Epithelial cell of proximal tubule (primary cell): ENCODE results near the gene ZNF320. TPM values are rescaled to one million over a fixed set of nuclear protein-coding genes. Genes with fewer than 3 reads are reported as not detected.
"Not testable (repeated sequence)": the region's sequence is repeated elsewhere in the genome, so short reads cannot be mapped to it uniquely, and the experiment has no call there.

ENCODE experiments used
- DNase-seq: peaks from one replicate; pipeline ENCODE4 v3.0.0-alpha.2; 2011; ENCODE audit warnings: low read depth
- H3K4me3 ChIP-seq: 2 replicates; pipeline ENCODE4 v1.5.1; 2011; ENCODE audit warnings: low read depth, mild to moderate bottlenecking, low read length
- CTCF ChIP-seq: conservative IDR thresholded peaks from 2 replicates; pipeline ENCODE4 v1.5.1; 2012; ENCODE audit warnings: low read depth, mild to moderate bottlenecking, low read length
- total RNA-seq: library from RNA; depleted of rRNA; stranded (reverse); fragments of >200 nt; gene quantifications from 2 replicates; pipeline ENCODE4 v1.2.3, GENCODE V29; 2015

The ZNF320 gene
- total RNA-seq, 1 donor from 2014 or later = 18.9 TPM

- H3K4me3 ChIP-seq = peak overlapping the region; percentile 79
- TF ChIP-seq CTCF = no peak
- no peak for DNase-seq
These were observed 45.1 kb upstream of the ZNF320 start for GRCh38 chr19:52942386-52943133.

- no peak for TF ChIP-seq CTCF
- DNase-seq = no peak
- H3K4me3 ChIP-seq = peak overlapping the region; percentile 79
These were observed 44.5 kb upstream of the ZNF320 start for GRCh38 chr19:52941941-52942385.

GRCh38 chr19:52941523-52941922 lies 44.1 kb upstream of the ZNF320 start:
- DNase-seq = not testable (repeated sequence)
- H3K4me3 ChIP-seq = peak overlapping the region; percentile 79

GRCh38 chr19:52940905-52941304 lies 43.5 kb upstream of the ZNF320 start:
- DNase-seq = not testable (repeated sequence)
- H3K4me3 ChIP-seq = peak overlapping the region; percentile 79

- DNase-seq = no peak
- TF ChIP-seq CTCF = no peak
These were observed 41.3 kb upstream of the ZNF320 start for GRCh38 chr19:52938761-52939160.

GRCh38 chr19:52936954-52937325 lies 39.5 kb upstream of the ZNF320 start:
- TF ChIP-seq CTCF = no peak
- H3K4me3 ChIP-seq = no peak overlapping the region
- no peak for DNase-seq

More at GRCh38 chr19:52938761-52939160, 41.3 kb upstream of the ZNF320 start:
- H3K4me3 ChIP-seq = peak overlapping the region; percentile 6

- TF ChIP-seq CTCF = no peak
- DNase-seq = peak; percentile 76
- no peak overlapping the region for H3K4me3 ChIP-seq
These were observed 38.9 kb upstream of the ZNF320 start for GRCh38 chr19:52936151-52936953.

- peak overlapping the region; percentile 4 for H3K4me3 ChIP-seq
- no peak for DNase-seq
- TF ChIP-seq CTCF = no peak
These were observed 38.0 kb upstream of the ZNF320 start for GRCh38 chr19:52935434-52935833.

GRCh38 chr19:52924641-52925040 lies 27.2 kb upstream of the ZNF320 start:
- H3K4me3 ChIP-seq, DNase-seq: not testable (repeated sequence)
